ENCODE results near the gene GMDS.

GMDS gene

GRCh38 chr6:1787894-1788293 is 457.5 kb downstream of the GMDS start:
- DNase-seq, result no peak

- DNase-seq, result peak in 1 of 2 experiments; percentile 7
These were observed 458.7 kb downstream of the GMDS start for GRCh38 chr6:1786455-1787453.

GRCh38 chr6:1784422-1784884 is 461.0 kb downstream of the GMDS start:
- no peak for DNase-seq

- no peak for DNase-seq
These were observed 463.6 kb downstream of the GMDS start for GRCh38 chr6:1781817-1782184.

GRCh38 chr6:1781152-1781816 is 464.1 kb downstream of the GMDS start:
- DNase-seq, result no peak

- no peak for DNase-seq
These were observed 465.0 kb downstream of the GMDS start for GRCh38 chr6:1780251-1780867.

GRCh38 chr6:1778686-1779235 is 466.6 kb downstream of the GMDS start:
- no peak for DNase-seq

- no peak for DNase-seq
These were observed 467.3 kb downstream of the GMDS start for GRCh38 chr6:1777921-1778685.

- no peak for DNase-seq
These were observed 470.0 kb downstream of the GMDS start for GRCh38 chr6:1775441-1775840.

GRCh38 chr6:1774226-1774915 is 471.0 kb downstream of the GMDS start:
- DNase-seq, result no peak

GRCh38 chr6:1773700-1774099 is 471.7 kb downstream of the GMDS start:
- no peak for DNase-seq

- no peak for DNase-seq
These were observed 474.3 kb downstream of the GMDS start for GRCh38 chr6:1770968-1771723.

GRCh38 chr6:1770435-1770843 is 475.0 kb downstream of the GMDS start:
- DNase-seq, result no peak

- no peak for DNase-seq
These were observed 477.7 kb downstream of the GMDS start for GRCh38 chr6:1767481-1768246.

GRCh38 chr6:1766654-1767053 is 478.8 kb downstream of the GMDS start:
- DNase-seq, result no peak

- no peak for DNase-seq
These were observed 480.1 kb downstream of the GMDS start for GRCh38 chr6:1765160-1765903.

GRCh38 chr6:1764397-1764987 is 480.9 kb downstream of the GMDS start:
- no peak for DNase-seq

- no peak for DNase-seq
These were observed 482.0 kb downstream of the GMDS start for GRCh38 chr6:1763404-1763803.

- DNase-seq, result no peak
These were observed 483.2 kb downstream of the GMDS start for GRCh38 chr6:1762203-1762602.
